GM12873 (cell line): ENCODE data around the gene PADI2.

ENCODE experiments used
- TF ChIP-seq, protein P1 (sequence below): IDR thresholded peaks from 2 replicates; pipeline ENCODE4 v1.5.1; 2012; ENCODE audit warnings: low read depth, mild to moderate bottlenecking, moderate library complexity, low read length, control low read depth; ENCODE audit not compliant: insufficient read depth; ENCODE audit errors: missing control alignments

The PADI2 gene

GRCh38 chr1:17053086-17053684, 66.1 kb downstream of the PADI2 start:
- TF ChIP-seq, protein P1, sequence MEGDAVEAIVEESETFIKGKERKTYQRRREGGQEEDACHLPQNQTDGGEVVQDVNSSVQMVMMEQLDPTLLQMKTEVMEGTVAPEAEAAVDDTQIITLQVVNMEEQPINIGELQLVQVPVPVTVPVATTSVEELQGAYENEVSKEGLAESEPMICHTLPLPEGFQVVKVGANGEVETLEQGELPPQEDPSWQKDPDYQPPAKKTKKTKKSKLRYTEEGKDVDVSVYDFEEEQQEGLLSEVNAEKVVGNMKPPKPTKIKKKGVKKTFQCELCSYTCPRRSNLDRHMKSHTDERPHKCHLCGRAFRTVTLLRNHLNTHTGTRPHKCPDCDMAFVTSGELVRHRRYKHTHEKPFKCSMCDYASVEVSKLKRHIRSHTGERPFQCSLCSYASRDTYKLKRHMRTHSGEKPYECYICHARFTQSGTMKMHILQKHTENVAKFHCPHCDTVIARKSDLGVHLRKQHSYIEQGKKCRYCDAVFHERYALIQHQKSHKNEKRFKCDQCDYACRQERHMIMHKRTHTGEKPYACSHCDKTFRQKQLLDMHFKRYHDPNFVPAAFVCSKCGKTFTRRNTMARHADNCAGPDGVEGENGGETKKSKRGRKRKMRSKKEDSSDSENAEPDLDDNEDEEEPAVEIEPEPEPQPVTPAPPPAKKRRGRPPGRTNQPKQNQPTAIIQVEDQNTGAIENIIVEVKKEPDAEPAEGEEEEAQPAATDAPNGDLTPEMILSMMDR = no peak

- TF ChIP-seq, protein P1 = no peak
Observed at GRCh38 chr1:17052641-17053040, 66.6 kb downstream of the PADI2 start.

DNA sequence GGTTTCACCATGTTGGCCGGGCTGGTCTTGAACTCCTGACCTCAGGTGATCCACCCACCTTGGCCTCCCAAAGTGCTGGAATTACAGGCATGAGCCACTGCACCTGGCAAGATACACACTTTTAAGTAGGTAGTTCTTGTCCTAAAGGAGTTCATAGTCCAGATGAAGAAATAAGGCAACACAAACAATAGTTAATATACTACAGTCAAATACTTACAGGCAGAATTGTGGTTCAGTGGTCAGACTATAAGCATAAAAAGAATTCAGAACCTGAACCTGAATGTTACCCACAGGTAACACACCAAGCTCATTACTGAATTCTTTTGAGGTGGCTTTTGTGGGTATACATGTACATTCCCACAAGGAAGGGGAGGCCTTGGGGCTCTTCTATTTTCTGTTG, 67.2 kb downstream of the PADI2 start:
- TF ChIP-seq, protein P1 = no peak

- TF ChIP-seq, protein P1 = no peak
Observed at GRCh38 chr1:17047924-17048323, 71.3 kb downstream of the PADI2 start.

GRCh38 chr1:17046334-17046657, 73.0 kb downstream of the PADI2 start:
- TF ChIP-seq, protein P1 = no peak

GRCh38 chr1:17045634-17046333, 73.5 kb downstream of the PADI2 start:
- TF ChIP-seq, protein P1 = peak; percentile 67

DNA sequence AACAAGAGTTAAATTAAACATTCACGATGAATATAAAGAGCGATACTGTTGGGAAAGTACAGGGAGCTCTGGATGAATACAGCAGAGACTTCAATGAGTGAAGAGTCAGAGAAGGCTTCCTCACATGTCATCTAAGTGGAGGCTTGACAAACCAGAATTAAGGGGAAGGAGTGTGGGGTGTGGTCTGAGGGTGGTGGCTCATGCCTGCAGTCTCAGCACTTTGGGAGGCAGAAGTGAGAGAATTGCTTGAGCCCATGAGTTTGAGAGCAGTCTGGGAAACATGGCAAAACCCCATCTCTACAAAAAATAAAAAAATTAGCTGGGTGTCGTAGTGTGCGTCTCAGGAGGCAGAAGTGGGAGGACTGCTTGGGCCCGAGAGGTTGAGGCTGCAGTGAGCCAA, 74.1 kb downstream of the PADI2 start:
- TF ChIP-seq, protein P1 = no peak
